GM19025 (cell line): ENCODE results near the gene KDSR.
A peak's percentile ranks its signal among the peaks of the same experiment; 100 is the strongest.

ENCODE experiments used
- ATAC-seq: cut with Tn5 transposase; IDR thresholded peaks from one replicate; pipeline ENCODE4 v1.9.1; 2021; ENCODE audit warnings: mild to moderate bottlenecking, low read depth, moderate library complexity; ENCODE audit not compliant: unreplicated experiment

The KDSR gene

GRCh38 chr18:63367053-63367953, at the start of gene KDSR:
Gene KDSR (minus strand): TSS chr18:63367206. CDS start chr18:63367118, 88 bp downstream.
- peak; percentile 87 for ATAC-seq

GRCh38 chr18:63412953-63413352, 45.9 kb upstream of the KDSR start:
- no peak for ATAC-seq

GRCh38 chr18:63410792-63411191, 43.8 kb upstream of the KDSR start:
- no peak for ATAC-seq

GRCh38 chr18:63409301-63409700, 42.3 kb upstream of the KDSR start:
- ATAC-seq, result no peak

GRCh38 chr18:63407734-63408133, 40.7 kb upstream of the KDSR start:
- no peak for ATAC-seq

GRCh38 chr18:63405986-63406385, 39.0 kb upstream of the KDSR start:
- ATAC-seq, result no peak

GRCh38 chr18:63402246-63403162, 35.5 kb upstream of the KDSR start:
- ATAC-seq, result no peak

GRCh38 chr18:63399300-63399699, 32.3 kb upstream of the KDSR start:
- no peak for ATAC-seq

- ATAC-seq, result no peak
These were observed 30.3 kb upstream of the KDSR start for GRCh38 chr18:63397349-63397748.

- no peak for ATAC-seq
These were observed 28.5 kb upstream of the KDSR start for GRCh38 chr18:63395503-63395902.

- ATAC-seq, result no peak
These were observed 27.9 kb upstream of the KDSR start for GRCh38 chr18:63394954-63395353.

- ATAC-seq, result no peak
These were observed 20.9 kb upstream of the KDSR start for GRCh38 chr18:63387861-63388260.

GRCh38 chr18:63382843-63383242, 15.8 kb upstream of the KDSR start:
- no peak for ATAC-seq

- no peak for ATAC-seq
These were observed 12.6 kb upstream of the KDSR start for GRCh38 chr18:63379639-63379962.

- ATAC-seq, result no peak
These were observed 12.1 kb upstream of the KDSR start for GRCh38 chr18:63378919-63379638.

GRCh38 chr18:63377275-63377980, 10.4 kb upstream of the KDSR start:
- ATAC-seq, result no peak

GRCh38 chr18:63376538-63376937, 9.5 kb upstream of the KDSR start:
- ATAC-seq, result no peak

- no peak for ATAC-seq
These were observed 7.5 kb upstream of the KDSR start for GRCh38 chr18:63374540-63374939.

GRCh38 chr18:63373161-63373560, 6.2 kb upstream of the KDSR start:
- ATAC-seq, result no peak

GRCh38 chr18:63368611-63369010, 1.6 kb upstream of the KDSR start:
- no peak for ATAC-seq
